Osteoblast (primary cell): Measurements from ENCODE around the gene LGALS1. TPM values are rescaled to one million over a fixed set of nuclear protein-coding genes. Genes with fewer than 3 reads are reported as not detected.

ENCODE experiments used
- DNase-seq: peaks from one replicate; pipeline ENCODE4 v3.0.0; 2011; ENCODE audit warnings: low spot score, mixed read lengths; ENCODE audit not compliant: insufficient read length; ENCODE audit errors: missing footprints
- H2AFZ ChIP-seq: 2 replicates; pipeline ENCODE4 v1.6.0; 2011; ENCODE audit warnings: mild to moderate bottlenecking, low read length
- H3K27ac ChIP-seq: 2 replicates; pipeline ENCODE4 v1.5.1; 2011; ENCODE audit warnings: mild to moderate bottlenecking, low read depth, low read length, moderate library complexity
- H3K27me3 ChIP-seq: 2 replicates; pipeline ENCODE4 v1.6.0; 2012; ENCODE audit warnings: mild to moderate bottlenecking, control low read depth, inconsistent platforms, low read length, moderate library complexity; ENCODE audit not compliant: insufficient read depth
- H3K36me3 ChIP-seq: 2 replicates; pipeline ENCODE4 v1.5.1; 2011; ENCODE audit warnings: mild to moderate bottlenecking, low read length, control low read depth, moderate library complexity; ENCODE audit not compliant: insufficient read depth
- H3K4me1 ChIP-seq: 2 replicates; pipeline ENCODE4 v1.5.1; 2011; ENCODE audit warnings: mild to moderate bottlenecking, low read length, control low read depth, moderate library complexity; ENCODE audit not compliant: insufficient read depth
- H3K4me2 ChIP-seq: 2 replicates; pipeline ENCODE4 v1.6.0; 2011; ENCODE audit warnings: mild to moderate bottlenecking, low read length; ENCODE audit not compliant: insufficient read depth
- H3K4me3 ChIP-seq: fragments of 200-600 bp; sonication (generic); 3 replicates; pipeline ENCODE4 v1.5.1; 2012; ENCODE audit warnings: mild to moderate bottlenecking, low read length, inconsistent platforms; ENCODE audit not compliant: insufficient read depth
- H3K79me2 ChIP-seq: 2 replicates; pipeline ENCODE4 v1.6.0; 2012; ENCODE audit warnings: mild to moderate bottlenecking, low read length, control low read depth, inconsistent platforms; ENCODE audit not compliant: insufficient read depth
- H3K9me3 ChIP-seq: 2 replicates; pipeline ENCODE4 v1.5.1; 2011; ENCODE audit warnings: low read depth, low read length, control low read depth
- H4K20me1 ChIP-seq: 2 replicates; pipeline ENCODE4 v1.6.0; 2012; ENCODE audit warnings: mild to moderate bottlenecking, low read length, control low read depth; ENCODE audit not compliant: insufficient read depth
- CTCF ChIP-seq: IDR thresholded peaks from 2 replicates; pipeline ENCODE4 v1.5.1; 2011; ENCODE audit warnings: mild to moderate bottlenecking, low read depth, low read length, moderate library complexity; ENCODE audit errors: extremely low read depth
- total RNA-seq: library from RNA; depleted of rRNA; stranded (reverse); fragments of >200 nt; gene quantifications from 2 replicates; pipeline ENCODE4 v1.2.3, GENCODE V29; 2012

Gene LGALS1
- total RNA-seq, 1 donor = 3,004 TPM

GRCh38 chr22:37627121-37627520 lies 48.3 kb upstream of the LGALS1 start:
- peaks cover 34% of the 10 kb centered on the region for H3K36me3 ChIP-seq
- H3K27me3 ChIP-seq = no peaks in the 10 kb centered on the region
- no peak overlapping the region for H2AFZ ChIP-seq
- H3K9me3 ChIP-seq = no peaks in the 10 kb centered on the region
- no peaks in the 10 kb centered on the region for H3K79me2 ChIP-seq
- peaks cover 4% of the 10 kb centered on the region for H4K20me1 ChIP-seq
- DNase-seq = peak; percentile 62
- no peak overlapping the region for H3K4me3 ChIP-seq
- H3K27ac ChIP-seq = no peak overlapping the region
- H3K4me1 ChIP-seq = no peaks in the 10 kb centered on the region
- TF ChIP-seq CTCF = no peak
- no peak overlapping the region for H3K4me2 ChIP-seq

GRCh38 chr22:37627545-37627944 lies 47.9 kb upstream of the LGALS1 start:
- no peak overlapping the region for H2AFZ ChIP-seq
- H3K36me3 ChIP-seq = peaks cover 38% of the 10 kb centered on the region
- H3K27me3 ChIP-seq = no peaks in the 10 kb centered on the region
- no peak overlapping the region for H3K4me3 ChIP-seq
- no peak overlapping the region for H3K27ac ChIP-seq
- no peaks in the 10 kb centered on the region for H3K9me3 ChIP-seq
- no peak for TF ChIP-seq CTCF
- DNase-seq = peak; percentile 72
- no peaks in the 10 kb centered on the region for H3K4me1 ChIP-seq
- peaks cover 4% of the 10 kb centered on the region for H4K20me1 ChIP-seq
- no peaks in the 10 kb centered on the region for H3K79me2 ChIP-seq
- no peak overlapping the region for H3K4me2 ChIP-seq

GRCh38 chr22:37628830-37629229 lies 46.6 kb upstream of the LGALS1 start:
- Histone ChIP-seq H3K27me3 (no peaks in the 10 kb centered on the region), H2AFZ (no peak overlapping the region), H3K79me2 (no peaks in the 10 kb centered on the region), H3K36me3 (peaks cover 33% of the 10 kb centered on the region), H3K4me1 (peaks cover 10% of the 10 kb centered on the region), H3K4me2 (no peak overlapping the region), H3K4me3 (no peak overlapping the region), H4K20me1 (peaks cover 2% of the 10 kb centered on the region), H3K27ac (no peak overlapping the region), H3K9me3 (no peaks in the 10 kb centered on the region)
- TF ChIP-seq CTCF = no peak
- peak; percentile 89 for DNase-seq

GRCh38 chr22:37629928-37630327 lies 45.5 kb upstream of the LGALS1 start:
- H3K79me2 ChIP-seq = no peaks in the 10 kb centered on the region

More at GRCh38 chr22:37629928-37630327, 45.5 kb upstream of the LGALS1 start:
- no peaks in the 10 kb centered on the region for H3K9me3 ChIP-seq
- peaks cover 20% of the 10 kb centered on the region for H3K4me1 ChIP-seq
- no peak overlapping the region for H3K4me2 ChIP-seq
- no peak overlapping the region for H3K27ac ChIP-seq
- H3K36me3 ChIP-seq = peaks cover 25% of the 10 kb centered on the region
- no peak for TF ChIP-seq CTCF
- H3K27me3 ChIP-seq = no peaks in the 10 kb centered on the region
- DNase-seq = peak; percentile 72
- no peak overlapping the region for H3K4me3 ChIP-seq
- no peaks in the 10 kb centered on the region for H4K20me1 ChIP-seq
- H2AFZ ChIP-seq = no peak overlapping the region
